Measurements from ENCODE around the gene MAMDC2. TPM values are rescaled to one million over a fixed set of nuclear protein-coding genes. Genes with fewer than 3 reads are reported as not detected.

The MAMDC2 gene
- total RNA-seq, 1 experiment from 2014 or later: 2.7 TPM

DNA sequence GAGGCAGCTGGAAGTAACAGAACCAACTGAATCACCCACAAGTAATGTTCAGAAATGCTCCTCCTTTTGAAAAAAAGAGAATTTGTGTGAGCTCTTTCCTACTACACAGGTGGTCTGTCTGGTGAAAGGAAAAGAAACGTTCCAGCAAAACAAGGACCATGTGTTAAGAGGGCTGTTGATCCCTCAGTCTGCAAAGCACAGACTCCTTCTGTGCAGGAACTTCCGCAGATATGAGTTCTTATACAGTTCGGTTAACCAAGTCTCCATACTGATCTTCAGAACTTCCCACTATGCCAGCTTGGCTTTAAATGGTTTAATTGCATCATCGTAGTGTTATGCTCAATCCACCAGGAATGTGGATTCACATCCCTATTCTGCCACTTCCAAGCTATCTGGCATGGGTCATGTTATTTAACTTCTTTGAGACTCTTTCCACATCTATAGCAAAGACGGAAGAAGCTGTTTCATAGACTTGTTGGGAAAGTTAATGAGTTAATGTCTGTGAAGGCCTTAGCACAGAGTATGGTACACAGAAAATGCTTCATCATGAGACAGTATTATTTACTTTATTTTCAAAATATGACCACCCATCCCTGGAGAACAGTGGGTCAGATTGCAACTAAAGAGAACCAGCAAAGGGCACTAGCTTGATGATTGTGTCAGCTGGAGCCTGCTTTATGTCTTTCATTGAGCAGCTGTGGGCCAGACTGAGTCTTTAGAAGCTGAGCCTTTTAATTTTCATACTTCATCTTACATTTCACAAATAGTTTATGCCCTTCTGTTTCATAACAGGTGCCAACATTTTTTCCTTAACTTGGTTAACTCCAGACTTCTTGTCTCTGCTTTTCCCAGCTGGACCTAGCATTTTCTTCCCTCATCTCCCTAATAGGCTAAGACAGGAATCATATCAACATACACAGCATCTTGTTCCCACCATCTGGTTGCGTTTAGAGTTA is 89.9 kb downstream of the MAMDC2 start:
- ChIA-PET CTCF (no interaction called here), POLR2A (ENCODE audit: unreplicated experiment) (no interaction called here)
- Histone ChIP-seq H3K36me3 (ENCODE audit: low read depth) (no peaks in the 10 kb centered on the region), H3K27me3 (ENCODE audit: insufficient read depth, low read depth) (no peaks in the 10 kb centered on the region), H2AFZ (no peak overlapping the region), H3K9me2 (ENCODE audit: insufficient read depth) (no peaks in the 10 kb centered on the region), H3K4me2 (no peak overlapping the region), H4K20me1 (ENCODE audit: insufficient read depth) (no peaks in the 10 kb centered on the region), H3K79me2 (ENCODE audit: low read depth) (no peaks in the 10 kb centered on the region), H3F3A (ENCODE audit: insufficient read depth, low read depth) (no peaks in the 10 kb centered on the region), H3K4me3 (no peak overlapping the region), H3K9me3 (ENCODE audit: insufficient read depth, low read depth) (no peaks in the 10 kb centered on the region), H3K27ac (no peak overlapping the region), H3K4me1 (replicated peaks; ENCODE audit: insufficient read depth) (no peaks in the 10 kb centered on the region)
- intact Hi-C loops (cut with micrococcal nuclease; ENCODE audit: unreplicated experiment): loop anchor here (10.0 kb wide), 1 partner anchor 81 kb away; no protein-coding TSS in a partner anchor
- no TSS peak for BruUV-seq (replicated peaks)
- DNase-seq: no peak
- TF ChIP-seq, protein P1, sequence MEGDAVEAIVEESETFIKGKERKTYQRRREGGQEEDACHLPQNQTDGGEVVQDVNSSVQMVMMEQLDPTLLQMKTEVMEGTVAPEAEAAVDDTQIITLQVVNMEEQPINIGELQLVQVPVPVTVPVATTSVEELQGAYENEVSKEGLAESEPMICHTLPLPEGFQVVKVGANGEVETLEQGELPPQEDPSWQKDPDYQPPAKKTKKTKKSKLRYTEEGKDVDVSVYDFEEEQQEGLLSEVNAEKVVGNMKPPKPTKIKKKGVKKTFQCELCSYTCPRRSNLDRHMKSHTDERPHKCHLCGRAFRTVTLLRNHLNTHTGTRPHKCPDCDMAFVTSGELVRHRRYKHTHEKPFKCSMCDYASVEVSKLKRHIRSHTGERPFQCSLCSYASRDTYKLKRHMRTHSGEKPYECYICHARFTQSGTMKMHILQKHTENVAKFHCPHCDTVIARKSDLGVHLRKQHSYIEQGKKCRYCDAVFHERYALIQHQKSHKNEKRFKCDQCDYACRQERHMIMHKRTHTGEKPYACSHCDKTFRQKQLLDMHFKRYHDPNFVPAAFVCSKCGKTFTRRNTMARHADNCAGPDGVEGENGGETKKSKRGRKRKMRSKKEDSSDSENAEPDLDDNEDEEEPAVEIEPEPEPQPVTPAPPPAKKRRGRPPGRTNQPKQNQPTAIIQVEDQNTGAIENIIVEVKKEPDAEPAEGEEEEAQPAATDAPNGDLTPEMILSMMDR (conservative IDR thresholded peaks at IDR 0.05): no peak
- TF ChIP-seq EZH2 (IDR thresholded peaks at IDR 0.05; ENCODE audit: low read depth): no peak

DNA sequence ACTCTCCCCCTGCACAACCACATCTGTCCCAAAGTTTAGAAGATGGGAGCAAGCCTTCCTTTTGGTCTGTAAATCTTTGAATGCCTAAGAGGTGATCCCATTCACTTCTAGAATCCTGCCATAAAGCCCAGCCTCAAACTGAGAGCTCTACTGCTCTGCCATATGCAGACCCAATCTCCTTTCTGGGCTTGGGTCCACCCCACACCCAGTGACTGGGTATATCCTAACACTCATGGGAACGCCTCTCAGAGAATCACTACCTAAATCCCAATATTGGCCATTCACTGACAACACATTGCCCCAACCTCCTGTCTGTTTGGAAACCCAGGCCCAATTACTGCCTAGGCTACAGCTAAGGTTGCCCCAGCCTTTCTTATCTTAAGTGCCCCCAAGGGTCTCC is 90.7 kb downstream of the MAMDC2 start:
- Histone ChIP-seq H3K9me2 (ENCODE audit: insufficient read depth) (no peaks in the 10 kb centered on the region), H3K36me3 (ENCODE audit: low read depth) (no peaks in the 10 kb centered on the region), H4K20me1 (ENCODE audit: insufficient read depth) (no peaks in the 10 kb centered on the region), H3K9me3 (ENCODE audit: insufficient read depth, low read depth) (no peaks in the 10 kb centered on the region), H3K4me2 (no peak overlapping the region), H3K4me1 (replicated peaks; ENCODE audit: insufficient read depth) (no peaks in the 10 kb centered on the region), H3K27ac (no peak overlapping the region), H3F3A (ENCODE audit: insufficient read depth, low read depth) (no peaks in the 10 kb centered on the region), H3K27me3 (ENCODE audit: insufficient read depth, low read depth) (no peaks in the 10 kb centered on the region), H3K79me2 (ENCODE audit: low read depth) (no peaks in the 10 kb centered on the region), H3K4me3 (no peak overlapping the region), H2AFZ (no peak overlapping the region)
- TF ChIP-seq EZH2 (IDR thresholded peaks at IDR 0.05; ENCODE audit: low read depth): no peak
- TF ChIP-seq, protein P1 (conservative IDR thresholded peaks at IDR 0.05): no peak
- no peak for DNase-seq
- intact Hi-C loops (cut with micrococcal nuclease; ENCODE audit: unreplicated experiment): loop anchor here (10.0 kb wide), 1 partner anchor 80 kb away; no protein-coding TSS in a partner anchor
- ChIA-PET CTCF (no interaction called here), POLR2A (ENCODE audit: unreplicated experiment) (no interaction called here)
- no TSS peak for BruUV-seq (replicated peaks)

GRCh38 chr9:70135176-70135575 is 91.5 kb downstream of the MAMDC2 start:
- intact Hi-C loops (cut with micrococcal nuclease; ENCODE audit: unreplicated experiment): loop anchor here (10.0 kb wide), 1 partner anchor 80 kb away; no protein-coding TSS in a partner anchor
- Histone ChIP-seq H3K4me3 (no peak overlapping the region), H4K20me1 (ENCODE audit: insufficient read depth) (no peaks in the 10 kb centered on the region), H2AFZ (no peak overlapping the region), H3K4me1 (replicated peaks; ENCODE audit: insufficient read depth) (no peaks in the 10 kb centered on the region), H3K9me2 (ENCODE audit: insufficient read depth) (no peaks in the 10 kb centered on the region), H3K4me2 (no peak overlapping the region), H3F3A (ENCODE audit: insufficient read depth, low read depth) (no peaks in the 10 kb centered on the region), H3K36me3 (ENCODE audit: low read depth) (no peaks in the 10 kb centered on the region), H3K27me3 (ENCODE audit: insufficient read depth, low read depth) (no peaks in the 10 kb centered on the region), H3K9me3 (ENCODE audit: insufficient read depth, low read depth) (no peaks in the 10 kb centered on the region), H3K79me2 (ENCODE audit: low read depth) (no peaks in the 10 kb centered on the region), H3K27ac (no peak overlapping the region)
- BruUV-seq (replicated peaks): no TSS peak
- CTCF ChIA-PET: no interaction called here
- POLR2A ChIA-PET (ENCODE audit: unreplicated experiment): no interaction called here
- DNase-seq: no peak
- TF ChIP-seq, protein P1 (conservative IDR thresholded peaks at IDR 0.05): no peak
- TF ChIP-seq EZH2 (IDR thresholded peaks at IDR 0.05; ENCODE audit: low read depth): no peak

All from PC-9 (cell line).